Tibial artery (tissue), 4 donors: ENCODE results near the gene GALNT16.
A peak's percentile ranks its signal among the peaks of the same experiment; 100 is the strongest.

ENCODE experiments used
- DNase-seq, 2 donors: peaks; one replicate each; pipeline ENCODE4 v3.0.0-alpha.2; 2019
- H3K27ac ChIP-seq, 2 donors: fragments of 200-600 bp; sonication (generic) in 1 of 2; 1 replicate in 1 of 2; 2 replicates in 1 of 2; pipeline ENCODE4 v1.5.1; 2018 to 2019; ENCODE audit warnings: mild to moderate bottlenecking in 1 of 2
- H3K27me3 ChIP-seq, 2 donors: fragments of 200-600 bp; sonication (generic) in 1 of 2; one replicate each; pipeline versions ENCODE4 v1.5.1 to v1.6.0; 2016 to 2019
- H3K36me3 ChIP-seq, 3 donors: fragments of 200-600 bp; sonication (generic) in 2 of 3; one replicate each; pipeline ENCODE4 v1.5.1; 2016 to 2019; ENCODE audit warnings: mild to moderate bottlenecking in 2 of 3
- H3K4me1 ChIP-seq, 4 donors: fragments of 200-600 bp; sonication (generic) in 2 of 4; 1 replicate in 3 of 4; 2 replicates in 1 of 4; pipeline ENCODE4 v1.5.1; 2016 to 2019
- H3K4me3 ChIP-seq, 2 donors: fragments of 200-600 bp; sonication (generic) in 1 of 2; 1 replicate in 1 of 2; 2 replicates in 1 of 2; pipeline ENCODE4 v1.5.1; 2018 to 2019; ENCODE audit warnings: mild to moderate bottlenecking in 2 of 2
- H3K9me3 ChIP-seq, 3 donors: fragments of 200-600 bp; sonication (generic) in 1 of 3; one replicate each; pipeline ENCODE4 v1.5.1; 2016 to 2019
- intact Hi-C: fragments of 100-400 bp; cut with DNase I; formaldehyde crosslinking; loops from one replicate; pipeline ENCODE4 v1.15.0; 2023; ENCODE audit warnings: low total_unique reads
- TF ChIP-seq, protein P1 (sequence below), 2 experiments: fragments of 200-600 bp in 1 of 2; fragments of 450-650 bp in 1 of 2; IDR thresholded peaks; one replicate each; pipeline ENCODE4 v1.5.1; 2017 to 2019; ENCODE audit warnings: antibody characterized with exemption in 2 of 2, mild to moderate bottlenecking in 1 of 2, moderate library complexity in 1 of 2

Gene GALNT16

GRCh38 chr14:69260190-69260860 lies 367 bp downstream of the GALNT16 start:
- Histone ChIP-seq H3K27ac (peak overlapping the region; percentile 53 to 79), H3K4me3 (peak overlapping the region; percentile 59 to 67), H3K9me3 (no peaks in the 10 kb centered on the region), H3K27me3 (no peaks in the 10 kb centered on the region), H3K36me3 (no peaks in the 10 kb centered on the region), H3K4me1 (peaks cover 0 to 52% (median 40%) of the 10 kb centered on the region in 4 donors)
- intact Hi-C loops: loop anchor here (5.0 kb wide), 1 partner anchor 97 kb away; no protein-coding TSS in a partner anchor
- TF ChIP-seq, protein P1, sequence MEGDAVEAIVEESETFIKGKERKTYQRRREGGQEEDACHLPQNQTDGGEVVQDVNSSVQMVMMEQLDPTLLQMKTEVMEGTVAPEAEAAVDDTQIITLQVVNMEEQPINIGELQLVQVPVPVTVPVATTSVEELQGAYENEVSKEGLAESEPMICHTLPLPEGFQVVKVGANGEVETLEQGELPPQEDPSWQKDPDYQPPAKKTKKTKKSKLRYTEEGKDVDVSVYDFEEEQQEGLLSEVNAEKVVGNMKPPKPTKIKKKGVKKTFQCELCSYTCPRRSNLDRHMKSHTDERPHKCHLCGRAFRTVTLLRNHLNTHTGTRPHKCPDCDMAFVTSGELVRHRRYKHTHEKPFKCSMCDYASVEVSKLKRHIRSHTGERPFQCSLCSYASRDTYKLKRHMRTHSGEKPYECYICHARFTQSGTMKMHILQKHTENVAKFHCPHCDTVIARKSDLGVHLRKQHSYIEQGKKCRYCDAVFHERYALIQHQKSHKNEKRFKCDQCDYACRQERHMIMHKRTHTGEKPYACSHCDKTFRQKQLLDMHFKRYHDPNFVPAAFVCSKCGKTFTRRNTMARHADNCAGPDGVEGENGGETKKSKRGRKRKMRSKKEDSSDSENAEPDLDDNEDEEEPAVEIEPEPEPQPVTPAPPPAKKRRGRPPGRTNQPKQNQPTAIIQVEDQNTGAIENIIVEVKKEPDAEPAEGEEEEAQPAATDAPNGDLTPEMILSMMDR (IDR thresholded peaks at IDR 0.05): no peak
- DNase-seq: no peak

DNA sequence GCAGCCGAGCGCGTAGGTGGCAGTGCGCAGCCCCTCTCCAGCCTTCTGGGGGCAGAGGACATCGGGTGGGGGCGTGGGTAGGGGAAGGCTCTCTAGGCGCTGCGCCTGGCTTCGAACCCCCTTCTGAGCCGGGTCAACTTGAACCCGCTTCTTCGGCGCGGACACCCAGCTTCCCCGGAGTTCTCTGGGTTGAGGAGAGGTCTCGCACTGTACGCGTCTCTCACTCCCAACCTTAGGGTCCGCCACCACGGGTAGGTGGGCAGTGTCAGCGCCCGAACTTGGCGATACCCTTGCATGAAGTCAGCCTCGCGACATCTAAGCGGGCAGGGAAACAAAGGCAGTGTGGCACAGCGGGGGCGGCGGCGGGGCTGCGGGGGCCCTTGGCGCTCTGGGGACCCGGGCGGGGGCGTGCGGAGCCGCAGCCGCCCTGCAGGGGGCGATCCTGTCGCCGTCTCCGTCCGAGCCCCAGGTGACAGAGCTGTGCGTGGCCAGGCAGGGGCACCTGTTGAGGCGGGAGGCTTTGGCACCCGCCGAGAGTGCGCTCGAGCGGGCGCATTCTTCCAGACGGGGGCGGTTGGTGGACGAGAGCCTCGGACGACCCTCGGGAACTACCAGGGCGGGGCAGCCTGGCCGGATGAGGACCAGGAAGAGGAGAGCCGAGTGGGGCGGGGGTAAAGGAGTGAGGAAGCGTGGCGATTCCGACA lies 1.1 kb downstream of the GALNT16 start:
- peak in 1 of 2 donors; percentile 72 for DNase-seq
- H3K4me1 ChIP-seq: peaks cover 0 to 52% (median 40%) of the 10 kb centered on the region in 4 donors
- intact Hi-C loops: loop anchor here (5.0 kb wide), 1 partner anchor 96 kb away; no protein-coding TSS in a partner anchor
- no peaks in the 10 kb centered on the region for H3K9me3 ChIP-seq
- TF ChIP-seq, protein P1 (IDR thresholded peaks at IDR 0.05): peak; percentile 57 to 77
- no peaks in the 10 kb centered on the region for H3K27me3 ChIP-seq
- H3K36me3 ChIP-seq: no peaks in the 10 kb centered on the region
- H3K27ac ChIP-seq: peak overlapping the region; percentile 53 to 79
- H3K4me3 ChIP-seq: peak overlapping the region; percentile 59 to 67

GRCh38 chr14:69261761-69262331 lies 1.9 kb downstream of the GALNT16 start:
- DNase-seq: peak in 1 of 2 donors; percentile 65
- H3K4me1 ChIP-seq: peaks cover 0 to 57% (median 40%) of the 10 kb centered on the region in 4 donors
- H3K27me3 ChIP-seq: no peaks in the 10 kb centered on the region
- no peaks in the 10 kb centered on the region for H3K9me3 ChIP-seq
- peak overlapping the region; percentile 59 to 67 for H3K4me3 ChIP-seq
- TF ChIP-seq, protein P1 (IDR thresholded peaks at IDR 0.05): no peak
- H3K27ac ChIP-seq: peak overlapping the region; percentile 53 to 79
- H3K36me3 ChIP-seq: no peaks in the 10 kb centered on the region
- intact Hi-C loops: loop anchor here (5.0 kb wide), 1 partner anchor 95 kb away; no protein-coding TSS in a partner anchor

- intact Hi-C loops: loop anchor here (5.0 kb wide), 1 partner anchor 95 kb away; no protein-coding TSS in a partner anchor
- DNase-seq: peak in 1 of 2 donors; percentile 34
- TF ChIP-seq, protein P1 (IDR thresholded peaks at IDR 0.05): no peak
- Histone ChIP-seq H3K27ac (peak overlapping the region; percentile 67 to 79), H3K9me3 (no peaks in the 10 kb centered on the region), H3K27me3 (no peaks in the 10 kb centered on the region), H3K4me3 (no peak overlapping the region), H3K4me1 (peaks cover 0 to 58% (median 40%) of the 10 kb centered on the region in 4 donors), H3K36me3 (no peaks in the 10 kb centered on the region)
Observed at GRCh38 chr14:69262516-69262915, 2.6 kb downstream of the GALNT16 start.

GRCh38 chr14:69263364-69263763 lies 3.4 kb downstream of the GALNT16 start:
- Histone ChIP-seq H3K27ac (peak overlapping the region; percentile 67 to 79), H3K27me3 (no peaks in the 10 kb centered on the region), H3K4me1 (peaks cover 0 to 60% (median 42%) of the 10 kb centered on the region in 4 donors), H3K36me3 (no peaks in the 10 kb centered on the region), H3K9me3 (no peaks in the 10 kb centered on the region), H3K4me3 (peak overlapping the region; percentile 7 to 21)
- intact Hi-C loops: loop anchor here (5.0 kb wide), 1 partner anchor 94 kb away; no protein-coding TSS in a partner anchor
- TF ChIP-seq, protein P1 (IDR thresholded peaks at IDR 0.05): no peak
- peak; percentile 89 to 95 for DNase-seq
